ENCODE results near the gene DAP3.
"Not testable (repeated sequence)": the region's sequence is repeated elsewhere in the genome, so short reads cannot be mapped to it uniquely, and the experiment has no call there.

The DAP3 gene

DNA sequence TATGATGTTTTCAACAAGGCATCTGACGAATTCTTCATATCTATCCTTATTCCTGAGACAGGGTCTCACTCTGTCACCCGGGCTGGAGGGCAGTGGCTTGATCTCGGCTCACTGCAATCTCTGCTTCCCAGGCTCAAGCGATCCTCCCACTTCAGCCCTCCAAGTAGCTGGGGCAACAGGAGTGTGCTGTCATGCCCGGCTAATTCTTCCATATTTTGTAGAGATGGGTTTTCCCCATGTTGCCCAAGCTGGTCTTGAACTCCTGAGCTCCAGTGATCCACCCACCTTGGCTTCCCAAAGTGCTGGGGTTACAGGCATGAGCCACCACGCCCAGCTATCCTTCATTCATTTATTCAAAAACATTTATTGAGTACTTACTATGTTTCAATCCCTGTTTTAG lies 8.4 kb upstream of the DAP3 start:
- H3K4me1 Mint-ChIP-seq = peaks cover 6% of the 10 kb centered on the region
- TF ChIP-seq CTCF (IDR thresholded peaks at IDR 0.05) = no peak
- no peaks in the 10 kb centered on the region for H3K9me3 Mint-ChIP-seq
- DNase-seq = no peak
- peaks cover 68% of the 10 kb centered on the region for H3K36me3 Mint-ChIP-seq (ENCODE audit: low read depth)
- no peaks in the 10 kb centered on the region for H3K27me3 Mint-ChIP-seq (ENCODE audit: low read depth, poor library complexity)
- peak overlapping the region; percentile 75 for H3K27ac Mint-ChIP-seq
- no peak overlapping the region for H3K4me3 Mint-ChIP-seq

DNA sequence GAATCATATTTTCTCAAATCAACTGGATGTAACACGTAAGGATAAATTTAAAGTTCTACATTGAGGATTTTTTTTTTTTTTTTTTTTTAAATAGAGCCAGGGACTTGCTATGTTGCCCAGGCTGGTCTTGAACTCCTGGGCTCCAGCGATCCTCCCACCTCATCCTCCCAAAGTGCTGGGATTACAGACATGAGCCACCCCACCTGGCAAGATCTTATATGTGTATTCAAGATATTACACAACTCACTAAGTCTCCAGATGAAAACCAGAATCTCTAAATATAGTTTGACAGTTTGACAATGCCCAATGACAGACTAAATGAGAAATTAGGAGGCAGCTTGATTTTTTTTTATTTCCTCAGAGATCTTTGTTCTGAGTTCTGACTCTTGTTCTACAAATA lies 7.1 kb upstream of the DAP3 start:
- no peak for TF ChIP-seq CTCF (IDR thresholded peaks at IDR 0.05)
- DNase-seq = no peak
- H3K27me3 Mint-ChIP-seq (ENCODE audit: low read depth, poor library complexity) = no peaks in the 10 kb centered on the region
- H3K9me3 Mint-ChIP-seq = no peaks in the 10 kb centered on the region
- no peak overlapping the region for H3K27ac Mint-ChIP-seq
- H3K4me3 Mint-ChIP-seq = no peak overlapping the region
- peaks cover 18% of the 10 kb centered on the region for H3K4me1 Mint-ChIP-seq
- H3K36me3 Mint-ChIP-seq (ENCODE audit: low read depth) = peaks cover 66% of the 10 kb centered on the region

DNA sequence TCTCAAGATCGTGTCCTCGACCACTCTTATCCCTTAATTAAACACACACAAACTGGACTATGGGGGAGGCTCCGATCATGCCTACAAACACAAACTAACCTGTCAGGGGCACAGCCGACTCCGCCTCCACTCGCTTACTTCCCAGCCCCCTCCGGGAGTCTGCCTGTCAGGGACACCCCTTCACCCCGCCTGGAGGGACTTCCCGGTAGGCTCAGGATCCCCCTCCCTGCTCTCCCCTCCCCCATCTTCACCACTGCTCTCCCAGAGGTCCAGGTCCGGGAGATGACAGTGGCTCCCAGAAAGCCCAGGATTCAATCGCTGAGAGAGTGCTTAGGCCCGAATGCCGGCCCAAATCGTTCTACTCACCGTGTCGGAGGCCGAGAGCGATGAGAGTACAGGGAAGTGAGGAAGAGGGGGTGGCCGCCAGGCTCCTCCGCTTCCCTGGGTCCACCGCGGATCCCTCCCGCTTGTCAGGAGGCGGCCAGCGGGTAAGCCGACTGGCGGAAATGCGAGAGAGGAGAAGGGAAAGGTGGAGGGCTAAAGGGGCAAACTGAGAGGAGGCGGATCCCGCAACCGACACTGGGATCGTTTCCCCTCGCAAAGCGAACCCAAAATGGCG lies 1.1 kb upstream of the DAP3 start:
- not testable (repeated sequence) for H3K27me3 Mint-ChIP-seq (ENCODE audit: low read depth, poor library complexity); DNase-seq
- Mint-ChIP-seq H3K36me3 (ENCODE audit: low read depth) (peaks cover 56% of the 10 kb centered on the region), H3K4me1 (peaks cover 41% of the 10 kb centered on the region), H3K9me3 (peaks cover 27% of the 10 kb centered on the region), H3K4me3 (peak overlapping the region; percentile 97), H3K27ac (peak overlapping the region; percentile 98)

DNA sequence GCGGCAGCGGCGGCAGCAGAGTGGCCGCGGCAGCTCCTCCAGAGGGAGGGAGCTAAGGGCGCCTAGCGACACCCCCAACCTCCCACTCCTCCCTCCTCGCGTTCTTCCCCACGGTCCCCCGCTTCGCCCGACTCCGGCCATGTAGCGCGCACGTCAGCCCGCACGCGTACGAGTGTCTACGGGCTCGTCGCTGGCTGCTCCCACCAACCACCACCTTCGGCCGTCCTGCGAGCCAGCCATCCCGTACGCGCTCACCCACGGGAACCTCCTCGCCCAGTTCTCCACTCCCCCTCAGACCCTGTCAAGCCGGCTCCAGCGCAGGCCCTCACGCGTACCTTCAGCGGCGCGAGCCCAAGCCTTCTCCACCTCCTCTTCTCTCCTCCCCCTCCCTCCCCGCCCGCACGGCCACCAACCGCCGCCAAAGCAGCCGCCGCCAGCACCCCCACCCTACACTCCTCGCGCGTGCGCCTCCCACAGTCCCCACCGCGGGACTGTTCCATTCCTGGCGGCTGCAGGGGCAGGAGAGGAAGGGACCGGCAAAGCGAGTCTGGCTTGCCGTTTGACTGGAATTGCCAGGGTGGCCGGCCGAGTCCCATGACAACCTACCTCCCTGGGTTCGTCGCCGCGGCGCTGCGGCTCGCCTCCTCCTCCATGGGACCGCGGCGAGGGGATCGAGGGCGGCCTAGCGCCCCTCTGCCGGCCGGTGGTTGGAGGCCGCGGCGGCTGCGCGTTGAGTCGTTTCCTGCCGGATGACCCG lies 389 bp upstream of the DAP3 start, which contains the start of gene YY1AP1:
Gene YY1AP1, minus strand, starts transcription at position 451 of the 757 bp plus-strand sequence. CDS start 8,338 bp downstream, outside the sequence.
- peaks cover 59% of the 10 kb centered on the region for H3K36me3 Mint-ChIP-seq (ENCODE audit: low read depth)
- peak; percentile 87 for DNase-seq
- no peaks in the 10 kb centered on the region for H3K27me3 Mint-ChIP-seq (ENCODE audit: low read depth, poor library complexity)
- peak within 1 kb of the TSS; percentile 97 for H3K4me3 Mint-ChIP-seq
- H3K4me1 Mint-ChIP-seq = peaks cover 41% of the 10 kb centered on the region
- TF ChIP-seq CTCF (IDR thresholded peaks at IDR 0.05) = no peak
- H3K9me3 Mint-ChIP-seq = peaks cover 33% of the 10 kb centered on the region
- peak within 1 kb of the TSS; percentile 98 for H3K27ac Mint-ChIP-seq

- H3K4me1 Mint-ChIP-seq = peaks cover 20% of the 10 kb centered on the region
- H3K27me3 Mint-ChIP-seq (ENCODE audit: low read depth, poor library complexity) = no peaks in the 10 kb centered on the region
- no peak for TF ChIP-seq CTCF (IDR thresholded peaks at IDR 0.05)
- DNase-seq = no peak
- peak overlapping the region; percentile 73 for H3K4me3 Mint-ChIP-seq
- H3K27ac Mint-ChIP-seq = no peak overlapping the region
- peaks cover 75% of the 10 kb centered on the region for H3K36me3 Mint-ChIP-seq (ENCODE audit: low read depth)
- H3K9me3 Mint-ChIP-seq = peaks cover 67% of the 10 kb centered on the region
Observed at GRCh38 chr1:155691992-155692528, 3.2 kb downstream of the DAP3 start.

DNA sequence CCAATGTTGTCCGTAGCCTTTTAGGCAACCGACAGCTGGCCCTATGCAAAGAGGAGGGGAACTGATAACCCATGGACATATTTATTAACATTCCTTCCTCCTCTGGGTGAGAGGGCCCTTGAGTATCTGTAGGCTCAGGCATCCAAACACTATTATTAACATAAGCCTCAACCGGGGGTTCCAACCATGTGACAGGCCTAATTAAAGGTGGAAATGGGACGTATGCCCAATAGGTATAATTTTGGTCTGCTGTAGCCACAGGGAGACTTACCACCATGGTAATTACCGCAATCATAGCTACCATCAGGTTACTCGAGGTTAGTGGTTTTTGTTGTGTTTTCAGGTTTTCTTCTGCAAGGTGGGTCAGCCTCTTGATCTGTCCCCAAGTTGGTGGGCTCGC lies 5.3 kb downstream of the DAP3 start:
- Mint-ChIP-seq H3K27me3 (ENCODE audit: low read depth, poor library complexity) (no peaks in the 10 kb centered on the region), H3K36me3 (ENCODE audit: low read depth) (peaks cover 96% of the 10 kb centered on the region), H3K4me3 (no peak overlapping the region), H3K27ac (no peak overlapping the region), H3K9me3 (peaks cover 88% of the 10 kb centered on the region), H3K4me1 (peaks cover 18% of the 10 kb centered on the region)
- TF ChIP-seq CTCF (IDR thresholded peaks at IDR 0.05) = no peak
- DNase-seq = no peak

Measured in nephron progenitor cell (in vitro differentiated cells).